ENCODE measurements around the gene FLYWCH2. TPM values are rescaled to one million over a fixed set of nuclear protein-coding genes. Genes with fewer than 3 reads are reported as not detected.

The FLYWCH2 gene
- total RNA-seq, 1 experiment from 2014 or later, result 24.4 TPM

- peak overlapping the region; percentile 52 for H3K27ac Mint-ChIP-seq (ENCODE audit: low read depth, unreplicated experiment)
- ChIA-PET CTCF (interaction anchor here (0.6 to 3.8 kb wide), 7 partner anchors 8 to 137 kb away, joined by 3 to 18 read pairs (median 3); no protein-coding TSS in a partner anchor), POLR2A (interaction anchor here (0.6 to 3.9 kb wide), 25 partner anchors 10 to 1158 kb away, joined by 3 to 75 read pairs (median 4); partner anchors contain the start of genes ELOB, FLYWCH2, HCFC1R1 and KCTD5)
- H3K27me3 Mint-ChIP-seq (ENCODE audit: insufficient read depth, unreplicated experiment), result no peaks in the 10 kb centered on the region
- no peak for TF ChIP-seq CTCF (IDR thresholded peaks at IDR 0.05; ENCODE audit: unreplicated experiment)
- DNase-seq (ENCODE audit: unreplicated experiment), result peak; percentile 44
- H3K4me1 Mint-ChIP-seq (ENCODE audit: insufficient read depth, unreplicated experiment), result peaks cover 19% of the 10 kb centered on the region
- intact Hi-C loops (cut with micrococcal nuclease), result no loop called here
- H3K36me3 Mint-ChIP-seq (ENCODE audit: insufficient read depth, unreplicated experiment), result peaks cover 35% of the 10 kb centered on the region
- TSS peak; percentile 35 for BruUV-seq (replicated peaks)
- H3K4me3 Mint-ChIP-seq (ENCODE audit: unreplicated experiment), result peak overlapping the region; percentile 74
- H3K9me3 Mint-ChIP-seq (ENCODE audit: unreplicated experiment), result no peaks in the 10 kb centered on the region
Observed at GRCh38 chr16:2912330-2913199, 29.6 kb downstream of the FLYWCH2 start.

GRCh38 chr16:2913603-2914002 lies 30.6 kb downstream of the FLYWCH2 start:
- TF ChIP-seq CTCF (IDR thresholded peaks at IDR 0.05; ENCODE audit: unreplicated experiment), result no peak
- peak overlapping the region; percentile 74 for H3K4me3 Mint-ChIP-seq (ENCODE audit: unreplicated experiment)
- intact Hi-C loops (cut with micrococcal nuclease), result no loop called here
- H3K27ac Mint-ChIP-seq (ENCODE audit: low read depth, unreplicated experiment), result peak overlapping the region; percentile 52
- BruUV-seq (replicated peaks), result no TSS peak
- H3K27me3 Mint-ChIP-seq (ENCODE audit: insufficient read depth, unreplicated experiment), result no peaks in the 10 kb centered on the region
- peaks cover 19% of the 10 kb centered on the region for H3K4me1 Mint-ChIP-seq (ENCODE audit: insufficient read depth, unreplicated experiment)
- POLR2A ChIA-PET, result interaction anchor here (0.5 to 3.9 kb wide), 8 partner anchors 14 to 1494 kb away, joined by 3 to 75 read pairs (median 8); partner anchors contain the start of genes ELOB, FLYWCH2 and SRRM2
- CTCF ChIA-PET, result interaction anchor here (0.6 to 3.8 kb wide), 3 partner anchors 13 to 138 kb away, joined by 3 to 18 read pairs (median 5); no protein-coding TSS in a partner anchor
- peaks cover 46% of the 10 kb centered on the region for H3K36me3 Mint-ChIP-seq (ENCODE audit: insufficient read depth, unreplicated experiment)
- no peaks in the 10 kb centered on the region for H3K9me3 Mint-ChIP-seq (ENCODE audit: unreplicated experiment)
- DNase-seq (ENCODE audit: unreplicated experiment), result no peak

GRCh38 chr16:2914233-2914632 lies 31.2 kb downstream of the FLYWCH2 start:
- no peaks in the 10 kb centered on the region for H3K9me3 Mint-ChIP-seq (ENCODE audit: unreplicated experiment)
- peak overlapping the region; percentile 52 for H3K27ac Mint-ChIP-seq (ENCODE audit: low read depth, unreplicated experiment)
- H3K4me1 Mint-ChIP-seq (ENCODE audit: insufficient read depth, unreplicated experiment), result peaks cover 19% of the 10 kb centered on the region
- no TSS peak for BruUV-seq (replicated peaks)
- ChIA-PET CTCF (interaction anchor here (1.3 to 3.8 kb wide), 2 partner anchors 12 to 13 kb away, joined by 7 to 18 read pairs; no protein-coding TSS in a partner anchor), POLR2A (interaction anchor here (0.5 to 3.9 kb wide), 4 partner anchors 8 to 1495 kb away, joined by 3 to 75 read pairs (median 14); partner anchors contain the start of gene FLYWCH2)
- no peaks in the 10 kb centered on the region for H3K27me3 Mint-ChIP-seq (ENCODE audit: insufficient read depth, unreplicated experiment)
- intact Hi-C loops (cut with micrococcal nuclease), result no loop called here
- H3K36me3 Mint-ChIP-seq (ENCODE audit: insufficient read depth, unreplicated experiment), result peaks cover 52% of the 10 kb centered on the region
- TF ChIP-seq CTCF (IDR thresholded peaks at IDR 0.05; ENCODE audit: unreplicated experiment), result no peak
- no peak overlapping the region for H3K4me3 Mint-ChIP-seq (ENCODE audit: unreplicated experiment)
- DNase-seq (ENCODE audit: unreplicated experiment), result no peak
